Measurements from ENCODE around the gene LTBP3.
A peak's percentile ranks its signal among the peaks of the same experiment; 100 is the strongest.

The LTBP3 gene

DNA sequence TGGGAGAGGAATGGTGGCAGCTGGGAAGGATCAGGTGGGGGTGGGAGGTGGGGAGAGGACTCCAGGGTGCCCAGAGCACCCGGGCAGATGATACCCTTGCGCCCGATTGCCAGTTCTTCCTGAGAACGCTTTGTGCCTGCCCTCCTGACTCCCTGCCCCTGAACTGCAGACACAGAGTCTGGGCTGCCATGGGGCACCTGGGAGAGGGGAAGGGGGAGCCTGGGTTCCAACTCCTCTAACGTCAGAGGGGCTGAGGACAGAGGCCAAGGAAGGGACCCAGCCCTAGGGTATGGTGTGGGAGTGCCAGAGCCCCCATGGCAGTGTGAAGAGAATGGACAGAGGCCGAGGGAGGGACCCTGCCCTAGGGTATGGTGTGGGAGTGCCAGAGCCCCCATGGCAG is 38.4 kb upstream of the LTBP3 start:
- no peak overlapping the region for H3K4me3 ChIP-seq (ENCODE audit: control insufficient read depth, low read depth, low read length)
- DNase-seq (ENCODE audit: low read depth) = no peak
- TF ChIP-seq, protein P1, sequence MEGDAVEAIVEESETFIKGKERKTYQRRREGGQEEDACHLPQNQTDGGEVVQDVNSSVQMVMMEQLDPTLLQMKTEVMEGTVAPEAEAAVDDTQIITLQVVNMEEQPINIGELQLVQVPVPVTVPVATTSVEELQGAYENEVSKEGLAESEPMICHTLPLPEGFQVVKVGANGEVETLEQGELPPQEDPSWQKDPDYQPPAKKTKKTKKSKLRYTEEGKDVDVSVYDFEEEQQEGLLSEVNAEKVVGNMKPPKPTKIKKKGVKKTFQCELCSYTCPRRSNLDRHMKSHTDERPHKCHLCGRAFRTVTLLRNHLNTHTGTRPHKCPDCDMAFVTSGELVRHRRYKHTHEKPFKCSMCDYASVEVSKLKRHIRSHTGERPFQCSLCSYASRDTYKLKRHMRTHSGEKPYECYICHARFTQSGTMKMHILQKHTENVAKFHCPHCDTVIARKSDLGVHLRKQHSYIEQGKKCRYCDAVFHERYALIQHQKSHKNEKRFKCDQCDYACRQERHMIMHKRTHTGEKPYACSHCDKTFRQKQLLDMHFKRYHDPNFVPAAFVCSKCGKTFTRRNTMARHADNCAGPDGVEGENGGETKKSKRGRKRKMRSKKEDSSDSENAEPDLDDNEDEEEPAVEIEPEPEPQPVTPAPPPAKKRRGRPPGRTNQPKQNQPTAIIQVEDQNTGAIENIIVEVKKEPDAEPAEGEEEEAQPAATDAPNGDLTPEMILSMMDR (conservative IDR thresholded peaks at IDR 0.05; ENCODE audit: control insufficient read depth, insufficient read depth, low read depth, low read length) = no peak

DNA sequence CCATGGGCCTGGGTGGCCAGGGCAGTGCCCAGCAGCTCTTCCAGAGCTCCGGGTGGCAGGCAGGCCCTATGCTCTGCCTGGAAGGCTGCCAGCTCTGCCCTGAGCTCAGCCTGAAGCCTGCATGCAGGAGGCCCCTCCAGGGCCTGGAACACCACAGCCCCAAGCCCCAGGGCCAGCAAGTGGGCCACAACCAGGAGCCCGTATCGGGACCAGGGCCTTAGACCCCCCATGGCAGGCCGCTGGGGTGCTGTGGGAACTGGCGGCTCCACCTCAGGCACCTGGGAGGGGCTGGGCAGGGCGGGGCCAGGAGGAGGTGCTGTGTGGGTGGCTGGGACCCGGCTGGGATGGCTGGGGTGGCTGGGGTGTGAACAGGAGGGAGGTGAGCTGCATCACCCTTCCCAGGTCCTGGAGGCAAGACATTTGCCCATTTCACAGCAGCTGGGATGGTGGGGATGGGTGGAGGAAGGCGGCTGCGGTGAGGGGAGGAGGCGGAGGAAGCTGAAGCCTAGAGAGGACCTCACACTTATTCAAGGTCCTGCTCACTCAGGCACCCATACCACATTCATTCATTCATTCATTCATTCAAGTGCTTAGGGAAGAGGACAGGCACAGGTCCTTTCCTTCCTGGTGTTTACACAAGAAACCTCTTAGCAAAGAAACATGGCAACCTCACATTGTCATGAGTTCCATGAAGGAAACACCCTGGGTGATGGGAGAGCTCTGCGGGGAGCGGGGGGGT is 37.6 kb upstream of the LTBP3 start, which contains the start of gene KCNK7:
Gene KCNK7, minus strand, starts transcription at position 258 of the 739 bp plus-strand sequence. Its CDS starts 28 bp downstream, at position 230.
- DNase-seq (ENCODE audit: low read depth) = no peak
- no peak within 1 kb of the TSS for H3K4me3 ChIP-seq (ENCODE audit: control insufficient read depth, low read depth, low read length)
- TF ChIP-seq, protein P1 (conservative IDR thresholded peaks at IDR 0.05; ENCODE audit: control insufficient read depth, insufficient read depth, low read depth, low read length) = no peak

DNA sequence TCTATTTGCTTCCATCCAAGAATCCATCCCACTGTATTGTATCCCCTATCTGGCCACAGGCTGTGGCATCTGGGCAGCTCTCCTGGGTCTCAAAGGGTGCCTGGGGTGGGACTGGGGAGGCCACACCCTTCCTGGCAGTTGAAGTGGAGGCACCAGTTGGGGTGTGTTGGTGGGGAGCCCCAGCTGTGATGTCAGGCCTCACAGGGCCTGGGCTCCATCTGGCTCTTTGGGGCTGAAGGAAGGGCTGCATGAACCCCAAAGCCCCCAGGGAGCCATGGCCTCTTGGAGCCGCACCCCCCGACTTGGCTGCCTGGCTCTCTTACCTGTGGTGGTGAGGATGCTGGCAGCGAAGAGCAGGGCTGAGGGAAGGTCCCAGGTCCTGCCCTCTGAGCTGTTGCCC is 37.0 kb upstream of the LTBP3 start:
- TF ChIP-seq, protein P1 (conservative IDR thresholded peaks at IDR 0.05; ENCODE audit: control insufficient read depth, insufficient read depth, low read depth, low read length) = no peak
- no peak for DNase-seq (ENCODE audit: low read depth)
- no peak overlapping the region for H3K4me3 ChIP-seq (ENCODE audit: control insufficient read depth, low read depth, low read length)

DNA sequence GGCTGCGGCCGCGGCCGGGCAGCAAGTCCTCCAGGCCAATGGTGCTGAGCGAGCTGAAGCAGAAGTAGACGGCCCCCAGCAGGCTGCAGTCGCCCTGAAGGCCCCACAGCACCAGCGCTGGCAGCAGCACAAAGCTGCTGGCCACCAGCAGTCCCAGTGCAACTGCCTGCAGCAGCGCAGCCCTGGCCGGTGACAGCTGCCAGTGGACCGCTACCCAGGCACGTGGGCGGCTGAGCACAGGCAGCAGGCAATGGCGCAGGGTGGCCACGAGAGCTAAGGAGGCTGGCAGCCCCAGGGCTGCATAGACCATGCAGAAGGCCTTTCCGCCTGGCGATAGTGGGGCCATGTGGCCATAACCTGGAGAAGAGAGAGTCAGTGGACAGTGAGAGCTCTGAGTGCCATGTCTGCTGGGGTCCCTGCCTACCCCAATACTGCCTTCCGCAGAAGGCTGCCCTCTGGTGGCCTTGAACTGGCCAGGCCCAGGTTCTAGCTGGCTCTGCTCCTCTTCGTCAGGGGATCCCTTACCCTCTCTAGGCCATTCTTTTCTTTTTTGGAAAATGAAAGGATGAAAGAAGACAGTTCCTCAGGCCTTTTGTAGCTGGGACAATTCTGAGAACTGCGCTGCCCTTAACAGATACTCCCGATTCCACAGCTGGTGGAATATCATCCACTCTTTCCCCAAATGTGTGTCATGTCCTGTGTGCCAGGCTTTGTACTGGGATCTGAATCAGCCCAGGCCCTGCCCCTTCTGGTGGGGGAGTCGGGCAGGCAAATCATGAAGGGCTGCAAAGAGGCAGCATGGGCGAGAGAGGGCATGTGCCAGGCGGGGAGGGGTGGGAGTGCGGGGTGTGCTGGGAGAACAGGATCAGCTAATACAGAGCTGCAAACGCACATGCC is 35.6 kb upstream of the LTBP3 start:
- TF ChIP-seq, protein P1 (conservative IDR thresholded peaks at IDR 0.05; ENCODE audit: control insufficient read depth, insufficient read depth, low read depth, low read length) = peak; percentile 70
- DNase-seq (ENCODE audit: low read depth) = no peak
- no peak overlapping the region for H3K4me3 ChIP-seq (ENCODE audit: control insufficient read depth, low read depth, low read length)

DNA sequence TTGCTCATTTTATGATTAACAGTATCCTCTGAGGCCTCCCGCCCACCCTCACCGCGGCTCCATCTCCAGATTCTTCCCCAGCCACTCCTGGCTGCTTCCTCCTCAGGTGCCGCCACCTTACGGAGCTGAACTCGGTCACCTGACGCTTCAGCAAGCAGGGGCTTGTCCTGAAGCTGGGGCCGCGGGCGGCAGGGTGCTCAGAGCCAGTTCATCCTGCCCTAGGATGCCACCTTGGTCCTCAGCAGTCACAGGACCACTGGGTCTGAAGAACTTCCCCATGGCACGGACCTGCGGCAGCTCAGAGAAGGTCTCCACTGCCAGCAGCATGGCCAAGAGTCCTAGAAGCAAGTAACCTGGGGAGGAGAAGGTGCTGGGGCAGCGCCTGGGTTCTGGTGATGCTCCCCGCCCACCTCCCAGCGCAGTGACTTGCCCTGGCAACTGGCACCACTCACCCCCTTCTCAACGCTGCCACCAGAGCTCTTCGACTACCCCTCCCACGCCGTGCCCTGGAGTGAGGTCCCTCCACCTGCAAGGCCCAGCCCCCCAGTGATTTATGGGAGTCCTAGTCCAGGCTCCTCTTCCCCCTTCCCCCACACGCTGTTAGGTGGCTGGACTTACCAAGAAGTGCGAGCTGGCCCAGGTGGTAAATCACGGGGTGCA is 34.8 kb upstream of the LTBP3 start:
- no peak overlapping the region for H3K4me3 ChIP-seq (ENCODE audit: control insufficient read depth, low read depth, low read length)
- no peak for DNase-seq (ENCODE audit: low read depth)

More for the DNA sequence above, 34.8 kb upstream of the LTBP3 start:
- TF ChIP-seq, protein P1 (conservative IDR thresholded peaks at IDR 0.05; ENCODE audit: control insufficient read depth, insufficient read depth, low read depth, low read length) = no peak
